WTC11 (cell line): ENCODE results near the gene TREML2.

ENCODE experiments used
- AFF4 ChIP-seq: sonication (generic); formaldehyde crosslinking; IDR thresholded peaks from 2 replicates; pipeline ENCODE4 v1.8.1; 2023; ENCODE audit warnings: mild to moderate bottlenecking, missing genetic modification reagents, borderline replicate concordance
- CBFB ChIP-seq: sonication (generic); formaldehyde crosslinking; IDR thresholded peaks from 2 replicates; pipeline ENCODE4 v1.8.1; 2022; ENCODE audit warnings: mild to moderate bottlenecking, low read depth, missing genetic modification reagents
- CREB1 ChIP-seq: sonication (generic); formaldehyde crosslinking; IDR thresholded peaks from 2 replicates; pipeline ENCODE4 v1.8.0; 2023; ENCODE audit warnings: mild to moderate bottlenecking, missing genetic modification reagents
- CTCF ChIP-seq: fragments of 200-600 bp; IDR thresholded peaks from 2 replicates; pipeline ENCODE4 v1.8.0; 2022; ENCODE audit warnings: antibody characterized with exemption
- E2F5 ChIP-seq: sonication (generic); formaldehyde crosslinking; IDR thresholded peaks from 2 replicates; pipeline ENCODE4 v1.8.1; 2022; ENCODE audit warnings: mild to moderate bottlenecking, moderate library complexity, missing genetic modification reagents
- JUN ChIP-seq: sonication (generic); formaldehyde crosslinking; IDR thresholded peaks from 2 replicates; pipeline ENCODE4 v1.8.0; 2023; ENCODE audit warnings: mild to moderate bottlenecking, missing genetic modification reagents
- NR2C2 ChIP-seq: sonication (generic); formaldehyde crosslinking; IDR thresholded peaks from 2 replicates; pipeline ENCODE4 v1.8.0; 2022; ENCODE audit warnings: mild to moderate bottlenecking, missing genetic modification reagents
- RELA ChIP-seq: sonication (generic); formaldehyde crosslinking; IDR thresholded peaks from 2 replicates; pipeline ENCODE4 v1.8.1; 2022; ENCODE audit warnings: missing genetic modification reagents, mild to moderate bottlenecking, borderline replicate concordance
- SMAD4 ChIP-seq: sonication (generic); formaldehyde crosslinking; IDR thresholded peaks from 2 replicates; pipeline ENCODE4 v1.8.0; 2022; ENCODE audit warnings: mild to moderate bottlenecking, missing genetic modification reagents
- SP1 ChIP-seq: sonication (generic); formaldehyde crosslinking; conservative IDR thresholded peaks from 2 replicates; pipeline ENCODE4 v1.8.1; 2022; ENCODE audit warnings: missing genetic modification reagents
- ZNF232 ChIP-seq: sonication (generic); formaldehyde crosslinking; IDR thresholded peaks from 2 replicates; pipeline ENCODE4 v1.8.0; 2022; ENCODE audit warnings: mild to moderate bottlenecking, missing genetic modification reagents
- TF ChIP-seq, protein P1 (sequence below): sonication (generic); formaldehyde crosslinking; IDR thresholded peaks from 2 replicates; pipeline ENCODE4 v1.8.1; 2022; ENCODE audit warnings: low read depth, mild to moderate bottlenecking, moderate library complexity, missing genetic modification reagents, borderline replicate concordance
- TF ChIP-seq, protein P2 (sequence below): sonication (generic); formaldehyde crosslinking; IDR thresholded peaks from 2 replicates; pipeline ENCODE4 v1.8.0; 2022; ENCODE audit warnings: mild to moderate bottlenecking, missing genetic modification reagents
- TF ChIP-seq, protein P3 (sequence below): sonication (generic); formaldehyde crosslinking; IDR thresholded peaks from 2 replicates; pipeline ENCODE4 v1.8.0; 2023; ENCODE audit warnings: missing genetic modification reagents, mild to moderate bottlenecking, borderline replicate concordance

- TF ChIP-seq, protein P1, sequence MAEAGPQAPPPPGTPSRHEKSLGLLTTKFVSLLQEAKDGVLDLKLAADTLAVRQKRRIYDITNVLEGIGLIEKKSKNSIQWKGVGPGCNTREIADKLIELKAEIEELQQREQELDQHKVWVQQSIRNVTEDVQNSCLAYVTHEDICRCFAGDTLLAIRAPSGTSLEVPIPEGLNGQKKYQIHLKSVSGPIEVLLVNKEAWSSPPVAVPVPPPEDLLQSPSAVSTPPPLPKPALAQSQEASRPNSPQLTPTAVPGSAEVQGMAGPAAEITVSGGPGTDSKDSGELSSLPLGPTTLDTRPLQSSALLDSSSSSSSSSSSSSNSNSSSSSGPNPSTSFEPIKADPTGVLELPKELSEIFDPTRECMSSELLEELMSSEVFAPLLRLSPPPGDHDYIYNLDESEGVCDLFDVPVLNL (CRISPR knock-in tag): no peak
- TF ChIP-seq SMAD4 (CRISPR knock-in tag): no peak
- TF ChIP-seq CTCF: no peak
- TF ChIP-seq JUN (CRISPR knock-in tag): no peak
- no peak for TF ChIP-seq SP1
- no peak for TF ChIP-seq CBFB (CRISPR knock-in tag)
- no peak for TF ChIP-seq E2F5
- TF ChIP-seq AFF4: no peak
- TF ChIP-seq CREB1 (CRISPR knock-in tag): no peak
- TF ChIP-seq, protein P2, sequence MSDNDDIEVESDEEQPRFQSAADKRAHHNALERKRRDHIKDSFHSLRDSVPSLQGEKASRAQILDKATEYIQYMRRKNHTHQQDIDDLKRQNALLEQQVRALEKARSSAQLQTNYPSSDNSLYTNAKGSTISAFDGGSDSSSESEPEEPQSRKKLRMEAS (CRISPR knock-in tag): no peak
- TF ChIP-seq NR2C2 (CRISPR knock-in tag): no peak
- TF ChIP-seq ZNF232 (CRISPR knock-in tag): no peak
- no peak for TF ChIP-seq RELA (CRISPR knock-in tag)
- TF ChIP-seq, protein P3, sequence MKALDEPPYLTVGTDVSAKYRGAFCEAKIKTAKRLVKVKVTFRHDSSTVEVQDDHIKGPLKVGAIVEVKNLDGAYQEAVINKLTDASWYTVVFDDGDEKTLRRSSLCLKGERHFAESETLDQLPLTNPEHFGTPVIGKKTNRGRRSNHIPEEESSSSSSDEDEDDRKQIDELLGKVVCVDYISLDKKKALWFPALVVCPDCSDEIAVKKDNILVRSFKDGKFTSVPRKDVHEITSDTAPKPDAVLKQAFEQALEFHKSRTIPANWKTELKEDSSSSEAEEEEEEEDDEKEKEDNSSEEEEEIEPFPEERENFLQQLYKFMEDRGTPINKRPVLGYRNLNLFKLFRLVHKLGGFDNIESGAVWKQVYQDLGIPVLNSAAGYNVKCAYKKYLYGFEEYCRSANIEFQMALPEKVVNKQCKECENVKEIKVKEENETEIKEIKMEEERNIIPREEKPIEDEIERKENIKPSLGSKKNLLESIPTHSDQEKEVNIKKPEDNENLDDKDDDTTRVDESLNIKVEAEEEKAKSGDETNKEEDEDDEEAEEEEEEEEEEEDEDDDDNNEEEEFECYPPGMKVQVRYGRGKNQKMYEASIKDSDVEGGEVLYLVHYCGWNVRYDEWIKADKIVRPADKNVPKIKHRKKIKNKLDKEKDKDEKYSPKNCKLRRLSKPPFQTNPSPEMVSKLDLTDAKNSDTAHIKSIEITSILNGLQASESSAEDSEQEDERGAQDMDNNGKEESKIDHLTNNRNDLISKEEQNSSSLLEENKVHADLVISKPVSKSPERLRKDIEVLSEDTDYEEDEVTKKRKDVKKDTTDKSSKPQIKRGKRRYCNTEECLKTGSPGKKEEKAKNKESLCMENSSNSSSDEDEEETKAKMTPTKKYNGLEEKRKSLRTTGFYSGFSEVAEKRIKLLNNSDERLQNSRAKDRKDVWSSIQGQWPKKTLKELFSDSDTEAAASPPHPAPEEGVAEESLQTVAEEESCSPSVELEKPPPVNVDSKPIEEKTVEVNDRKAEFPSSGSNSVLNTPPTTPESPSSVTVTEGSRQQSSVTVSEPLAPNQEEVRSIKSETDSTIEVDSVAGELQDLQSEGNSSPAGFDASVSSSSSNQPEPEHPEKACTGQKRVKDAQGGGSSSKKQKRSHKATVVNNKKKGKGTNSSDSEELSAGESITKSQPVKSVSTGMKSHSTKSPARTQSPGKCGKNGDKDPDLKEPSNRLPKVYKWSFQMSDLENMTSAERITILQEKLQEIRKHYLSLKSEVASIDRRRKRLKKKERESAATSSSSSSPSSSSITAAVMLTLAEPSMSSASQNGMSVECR (CRISPR knock-in tag): no peak
These were observed 11.0 kb downstream of the TREML2 start for GRCh38 chr6:41189967-41190366.
